K562 treated with DMSO at 1 percent for 12 hours (cell line): ENCODE data around the gene LRRK2. TPM values are rescaled to one million over a fixed set of nuclear protein-coding genes. Genes with fewer than 3 reads are reported as not detected.

ENCODE experiments used
- total RNA-seq: library from RNA; unstranded; fragments of 300-600 nt; gene quantifications from 2 replicates; pipeline ENCODE4 v1.2.3, GENCODE V29; 2022; ENCODE audit not compliant: insufficient read depth

The LRRK2 gene
- total RNA-seq, result 0.47 TPM in 1 of 2 replicates, not detected in the other

GRCh38 chr12:40224439-40225291, at the start of gene LRRK2:
TSS of gene LRRK2 (plus strand) at chr12:40224997. CDS start at chr12:40225132, 135 bp downstream.

Other genes with a start within 250 kb of the LRRK2 start
- gene SLC2A13, start 118.9 kb upstream of the LRRK2 start, total RNA-seq, result 0.98 and 5.8 TPM in 2 replicates